OCI-LY7 (cell line): ENCODE results near the gene AP2A1.

Experiments
- CTCF ChIP-seq: fragments of 200-600 bp; sonication (generic); conservative IDR thresholded peaks from 2 replicates; pipeline ENCODE4 v1.5.1; 2014; ENCODE audit warnings: mild to moderate bottlenecking, antibody characterized with exemption, low read length, moderate library complexity, mixed read lengths
- EZH2phosphoT487 ChIP-seq: fragments of 200-600 bp; sonication (generic); IDR thresholded peaks from 2 replicates; pipeline ENCODE4 v1.6.1; 2018; ENCODE audit warnings: low read depth, borderline replicate concordance, mild to moderate bottlenecking, mixed run types, antibody characterized with exemption, low read length, moderate library complexity, mixed read lengths

GRCh38 chr19:49823472-49823871 lies 56.7 kb downstream of the AP2A1 start:
- no peak for TF ChIP-seq CTCF
- no peak for TF ChIP-seq EZH2phosphoT487
